GM19043 (cell line): ENCODE measurements around the gene CTNNB1.
"Not testable (repeated sequence)": the region's sequence is repeated elsewhere in the genome, so short reads cannot be mapped to it uniquely, and the experiment has no call there.

Experiments used
- ATAC-seq: cut with Tn5 transposase; IDR thresholded peaks from one replicate; pipeline ENCODE4 v1.9.1; 2021; ENCODE audit warnings: low read depth; ENCODE audit not compliant: unreplicated experiment

CTNNB1 gene

DNA sequence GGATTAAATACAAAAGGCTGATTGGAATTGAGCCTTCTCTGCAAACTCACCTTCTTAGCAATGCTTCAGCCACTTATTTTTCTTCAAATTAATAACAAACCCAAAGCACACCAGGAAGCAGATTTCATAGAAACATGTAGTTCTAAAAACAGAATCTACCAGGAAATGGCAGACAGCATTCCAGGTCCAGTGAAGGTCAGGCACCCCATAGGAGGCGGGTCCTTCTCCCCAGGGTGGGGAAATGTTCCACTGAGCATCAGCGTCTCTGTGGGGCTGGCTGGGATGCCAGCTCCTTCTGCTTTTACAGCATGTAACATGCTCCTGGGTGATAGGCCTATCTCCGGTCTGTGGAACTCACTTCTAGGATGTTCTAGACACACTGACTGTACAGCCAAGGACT is 49.2 kb downstream of the CTNNB1 start:
- ATAC-seq: no peak

DNA sequence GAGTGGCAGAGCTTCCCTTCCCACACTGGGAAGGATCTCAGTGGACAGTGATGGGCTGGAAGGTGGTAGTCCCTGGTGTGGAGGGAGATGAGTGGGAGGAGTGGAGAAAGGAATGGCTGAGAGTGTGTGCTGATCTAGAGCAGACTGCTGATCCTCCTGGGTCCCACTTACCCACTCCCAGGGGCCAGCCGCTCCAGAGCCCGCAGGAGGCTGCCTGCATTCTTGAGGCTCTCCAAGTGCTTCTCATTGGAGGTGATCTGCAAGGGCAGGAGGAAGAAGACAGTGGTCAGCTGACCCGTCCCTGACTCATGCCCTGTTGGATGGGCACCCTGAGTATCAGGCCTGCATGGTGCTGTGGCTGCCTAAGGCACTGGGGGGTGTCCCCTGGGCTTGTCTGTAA is 50.0 kb downstream of the CTNNB1 start:
- ATAC-seq: no peak

DNA sequence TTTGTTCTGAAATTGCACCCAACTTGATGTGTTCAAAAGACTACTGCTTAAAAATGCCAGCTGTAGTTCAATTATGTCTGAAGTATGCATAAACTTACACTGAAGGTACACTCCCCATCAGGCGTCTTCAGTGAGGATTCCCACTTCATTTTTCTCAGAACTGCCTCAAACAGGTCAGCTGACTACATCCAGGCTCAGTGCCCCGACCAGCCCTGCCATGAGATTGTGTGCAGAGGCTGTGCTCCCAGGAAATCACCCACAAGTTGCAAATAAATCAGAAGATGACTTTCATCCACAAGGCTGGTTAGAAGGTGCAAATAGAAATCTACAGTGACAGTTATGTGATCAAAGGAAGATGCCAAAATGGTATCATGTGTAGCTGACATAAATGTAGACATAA is 51.5 kb downstream of the CTNNB1 start:
- ATAC-seq: no peak

DNA sequence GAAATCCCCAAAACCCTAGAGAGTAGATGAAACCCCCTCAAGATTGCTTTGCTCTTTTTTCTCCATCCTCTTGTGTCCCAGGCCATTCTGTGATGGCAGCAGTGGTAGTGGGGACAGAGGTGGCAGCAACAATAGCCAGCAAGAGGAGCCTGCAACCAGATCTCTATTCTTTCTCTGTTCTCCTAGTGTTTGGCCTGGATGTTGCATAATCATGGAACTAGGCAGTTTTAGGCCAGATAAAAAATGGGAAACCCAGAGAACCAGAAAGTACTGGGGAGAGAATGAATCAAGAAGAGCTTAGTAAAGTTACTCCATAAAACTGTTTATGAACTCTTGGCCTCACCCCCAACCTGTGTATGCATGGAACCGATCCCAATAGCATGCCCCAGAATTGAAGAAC is 52.3 kb downstream of the CTNNB1 start:
- no peak for ATAC-seq

DNA sequence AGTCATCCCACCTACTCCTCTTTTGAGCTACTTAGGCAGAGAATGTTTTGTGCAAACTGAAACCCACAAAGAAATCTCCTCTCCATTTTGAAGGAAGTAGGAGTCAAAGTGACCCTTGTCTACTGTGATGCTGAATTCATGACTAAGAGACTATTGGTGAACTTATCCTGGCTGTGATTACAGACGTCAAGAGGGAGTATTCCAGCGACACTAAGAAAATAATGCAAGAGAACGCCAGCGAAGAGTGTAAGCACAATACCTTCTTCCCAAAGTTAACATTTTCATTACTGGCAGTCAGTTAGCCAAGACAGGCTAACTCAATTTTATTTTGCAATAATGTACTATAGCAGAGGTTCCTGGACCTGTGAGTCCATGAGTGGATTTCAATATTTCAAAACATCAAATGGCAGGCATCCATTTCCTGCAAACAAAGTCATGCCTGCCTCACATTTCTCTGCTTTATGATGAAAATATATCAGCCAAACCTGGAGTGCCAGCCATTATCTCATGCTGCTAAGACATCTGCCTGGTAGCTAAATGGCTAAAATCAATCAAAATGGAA is 59.0 kb downstream of the CTNNB1 start:
- no peak for ATAC-seq

DNA sequence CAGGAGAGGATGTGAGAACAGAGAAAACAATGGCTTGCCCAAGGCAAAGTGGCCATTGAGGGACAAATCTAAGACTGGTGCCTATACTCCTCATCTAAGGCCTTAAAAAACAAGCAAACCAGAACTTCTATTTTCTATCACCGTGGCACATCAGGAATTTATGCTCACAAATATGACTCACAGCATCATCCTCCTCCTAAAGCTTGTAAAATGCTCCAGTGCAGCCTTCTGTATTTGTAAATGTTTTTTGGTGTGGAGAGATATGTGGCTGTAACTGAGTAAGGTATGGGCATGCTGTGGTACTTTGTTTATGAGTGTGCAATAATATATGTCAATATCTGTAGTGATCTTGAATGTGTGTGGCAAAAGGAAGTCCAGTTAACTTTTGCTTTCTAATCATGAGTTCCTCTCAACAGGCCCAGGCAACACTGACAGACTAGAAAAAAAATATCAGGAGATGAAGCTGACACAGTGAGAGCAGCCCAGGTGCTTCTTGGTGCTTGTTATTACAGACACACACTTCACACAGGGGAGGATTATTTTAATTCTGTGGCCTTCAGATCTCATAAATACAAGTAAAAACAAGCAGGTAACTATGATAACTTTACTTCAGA is 60.3 kb downstream of the CTNNB1 start:
- no peak for ATAC-seq

DNA sequence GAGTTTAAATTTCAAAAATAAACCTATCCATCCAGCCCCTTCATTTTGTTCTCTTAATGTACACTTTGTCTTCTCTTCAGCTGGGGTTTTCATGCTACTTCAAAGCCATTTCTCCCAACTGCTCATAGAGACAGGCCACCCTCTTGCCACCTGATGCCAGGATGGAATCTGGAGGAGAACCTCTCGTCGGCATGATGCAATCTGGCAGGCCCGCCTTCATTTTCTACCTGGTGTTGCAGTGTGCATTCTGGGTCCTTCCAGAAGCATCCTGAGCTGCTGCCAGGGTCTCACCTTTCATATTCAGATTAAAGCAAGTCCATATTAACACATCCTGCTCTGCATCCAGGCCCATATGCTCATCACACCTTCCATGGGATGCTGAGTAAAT is 60.8 kb downstream of the CTNNB1 start:
- ATAC-seq: no peak

DNA sequence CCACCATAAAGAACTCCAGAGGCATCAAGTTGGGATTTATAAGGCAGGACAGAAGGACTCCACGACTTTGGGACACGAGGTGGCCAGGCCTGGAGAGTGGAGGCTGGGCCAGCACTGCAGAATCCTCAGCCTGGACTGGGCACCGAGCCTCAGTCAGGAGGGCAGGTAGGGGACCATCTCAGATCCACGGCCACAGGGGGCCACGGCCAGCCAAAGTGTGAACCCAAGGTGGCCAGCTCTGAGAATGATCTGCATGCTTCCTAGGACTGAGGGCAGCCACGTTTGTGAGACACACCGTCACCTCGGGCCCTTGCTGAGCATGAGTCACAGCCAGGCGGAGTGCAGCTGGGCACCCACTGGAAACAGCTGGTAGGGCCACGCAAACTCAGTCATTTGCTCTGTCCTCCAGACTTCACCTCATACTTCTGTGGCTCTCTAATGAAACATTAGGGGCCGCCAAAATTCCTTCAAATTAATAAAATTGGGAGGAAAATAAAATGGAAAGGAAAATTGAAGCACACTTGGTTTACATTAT is 65.8 kb downstream of the CTNNB1 start:
- no peak for ATAC-seq

DNA sequence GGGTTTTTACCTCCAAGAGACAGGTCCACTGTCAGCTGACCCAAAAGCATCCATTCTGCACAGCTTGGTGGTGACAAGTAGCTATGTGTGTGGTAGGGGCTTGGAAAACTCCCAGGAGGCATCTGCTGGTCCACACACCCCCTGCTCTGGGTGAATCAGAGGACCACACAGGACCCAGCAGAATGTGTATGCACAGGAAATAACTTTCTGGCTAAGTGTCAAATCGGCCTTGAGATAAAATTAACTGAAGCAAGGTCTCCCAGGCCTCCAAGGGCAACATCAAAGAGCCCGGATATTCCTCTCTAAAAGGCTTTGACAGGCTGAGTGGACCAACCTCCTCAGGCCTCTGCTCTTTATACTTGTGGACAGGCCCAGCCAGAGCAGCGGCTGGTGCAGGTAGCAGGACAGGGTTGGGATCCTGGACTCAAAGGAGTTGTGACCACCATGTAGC is 66.5 kb downstream of the CTNNB1 start:
- ATAC-seq: no peak

DNA sequence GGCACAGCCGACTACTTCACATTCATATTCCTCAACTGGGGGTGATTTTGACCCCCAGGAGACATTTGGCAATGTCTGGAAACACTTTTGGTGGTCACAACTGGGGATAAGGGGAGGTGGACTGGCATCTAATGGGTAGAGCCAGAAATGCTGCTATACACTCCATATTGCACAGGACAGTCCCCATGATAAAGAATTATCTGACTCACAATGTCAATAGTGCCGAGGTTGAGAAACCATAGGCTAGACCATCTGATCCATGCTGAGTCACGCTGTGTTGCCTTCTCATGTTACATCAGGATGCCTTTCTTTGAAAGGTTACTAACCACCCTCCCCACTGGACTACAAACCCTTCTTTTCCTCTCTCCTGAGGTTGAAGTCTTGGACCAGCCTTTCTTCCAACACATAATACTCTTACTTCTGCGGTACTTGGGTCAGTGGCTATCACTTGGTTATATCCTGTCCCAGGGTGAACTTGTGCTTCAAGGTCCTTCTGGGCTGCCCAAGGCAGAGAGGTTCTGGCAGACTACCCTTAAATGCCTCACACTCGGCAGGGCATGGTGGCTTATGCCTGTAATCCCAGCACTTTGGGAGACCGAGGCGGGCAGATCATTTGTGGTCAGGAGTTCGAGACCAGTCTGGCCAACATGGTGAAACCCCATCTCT is 68.8 kb downstream of the CTNNB1 start:
- ATAC-seq: no peak

DNA sequence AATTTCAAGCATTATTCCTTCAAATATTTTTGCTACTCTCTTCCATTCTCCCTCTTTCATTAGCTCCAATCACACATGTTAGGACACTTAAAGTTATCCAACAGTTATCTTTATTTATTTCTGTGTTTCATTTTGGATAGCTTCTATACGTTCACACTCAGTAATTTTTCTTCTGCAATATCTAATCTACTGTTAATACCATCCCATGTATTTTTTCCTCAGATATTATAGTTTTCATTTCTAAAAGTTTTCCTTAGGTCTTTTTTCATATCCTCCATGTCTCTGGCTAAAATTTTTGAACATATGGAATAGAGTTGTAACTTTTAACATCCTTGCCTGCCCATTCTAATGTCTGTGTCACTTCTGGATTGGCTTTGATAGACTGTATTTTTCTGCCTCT is 73.4 kb downstream of the CTNNB1 start:
- no peak for ATAC-seq

DNA sequence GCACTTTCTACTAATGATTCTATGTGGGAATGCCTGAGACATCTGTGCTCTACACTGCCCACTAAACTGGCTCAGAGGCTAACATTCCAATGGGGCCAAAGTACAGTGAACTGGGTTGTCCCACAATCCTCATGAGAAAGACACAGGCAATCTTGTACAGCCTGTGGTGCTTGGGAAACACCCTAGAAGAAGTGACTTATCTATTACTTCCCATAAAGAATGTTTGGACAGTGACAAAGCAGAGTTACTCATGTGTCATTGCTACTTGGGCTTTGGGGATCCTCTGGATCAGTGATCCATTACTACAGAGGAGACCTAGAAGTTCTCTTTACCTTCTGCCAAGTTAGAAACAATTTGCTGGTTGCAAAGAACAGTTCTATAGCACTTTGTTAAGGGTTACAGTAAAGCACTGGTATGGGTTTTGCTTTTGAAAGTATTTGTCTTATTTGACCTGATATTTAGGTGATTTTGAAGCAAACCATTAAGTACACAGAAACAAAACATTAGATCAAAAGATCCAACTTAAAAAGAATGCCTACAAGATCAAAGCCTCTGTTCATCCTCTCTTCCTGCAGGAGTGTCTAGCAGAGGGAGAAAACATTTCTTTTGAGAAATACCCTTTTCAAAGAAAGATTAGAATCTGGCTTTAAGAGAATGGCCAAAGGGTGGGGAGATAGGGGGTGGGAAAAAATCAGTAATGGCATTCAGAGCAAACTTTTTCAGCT is 75.8 kb downstream of the CTNNB1 start:
- no peak for ATAC-seq

DNA sequence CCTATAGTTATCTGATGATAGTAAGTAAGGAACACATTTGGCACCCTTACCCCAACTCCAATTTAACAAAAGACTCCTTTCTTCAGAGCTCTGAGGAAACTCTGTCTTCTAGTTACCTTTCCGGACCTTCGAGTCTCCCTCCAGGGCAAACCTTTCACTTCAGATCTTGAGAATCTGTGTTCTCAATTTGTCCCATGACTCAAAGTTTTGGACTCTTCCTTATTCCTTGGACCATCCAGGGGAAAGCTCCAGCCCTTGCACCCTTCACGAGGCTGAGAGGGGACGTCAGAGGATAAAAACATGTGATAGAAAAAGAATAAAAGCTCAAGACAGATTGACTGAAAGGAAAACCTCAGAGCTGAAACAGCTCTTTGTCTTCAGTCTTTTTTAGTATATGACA is 76.9 kb downstream of the CTNNB1 start:
- ATAC-seq: no peak

DNA sequence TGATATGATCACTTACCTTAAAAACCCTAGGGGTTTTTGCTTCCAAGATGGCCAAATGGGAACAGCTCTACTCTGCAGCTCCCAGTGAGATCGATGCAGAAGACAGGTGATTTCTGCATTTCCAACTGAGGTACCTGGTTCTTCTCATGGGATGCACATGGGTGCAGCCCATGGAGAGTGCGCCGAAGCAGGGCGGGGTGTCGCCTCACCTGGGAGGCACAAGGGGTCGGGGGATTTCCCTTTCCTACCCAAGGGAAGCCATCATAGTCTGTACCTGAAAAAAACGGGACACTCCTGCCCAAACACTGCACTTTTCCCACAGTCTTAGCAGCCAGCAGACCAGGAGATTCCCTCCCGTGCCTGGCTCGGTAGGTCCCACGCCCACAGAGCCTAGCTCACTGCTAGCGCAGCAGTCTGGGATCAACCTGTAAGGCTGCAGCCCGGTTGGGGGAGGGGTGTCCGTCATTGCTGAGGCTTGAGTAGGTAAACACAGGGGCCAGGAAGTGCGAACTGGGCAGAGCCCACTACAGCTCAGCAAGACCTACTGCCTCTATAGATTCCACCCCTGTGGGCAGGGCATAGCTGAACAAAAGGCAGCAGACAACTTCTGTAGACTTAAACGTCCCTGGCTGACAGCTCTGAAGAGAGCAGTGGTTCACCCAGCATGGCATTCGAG is 78.6 kb downstream of the CTNNB1 start:
- no peak for ATAC-seq

DNA sequence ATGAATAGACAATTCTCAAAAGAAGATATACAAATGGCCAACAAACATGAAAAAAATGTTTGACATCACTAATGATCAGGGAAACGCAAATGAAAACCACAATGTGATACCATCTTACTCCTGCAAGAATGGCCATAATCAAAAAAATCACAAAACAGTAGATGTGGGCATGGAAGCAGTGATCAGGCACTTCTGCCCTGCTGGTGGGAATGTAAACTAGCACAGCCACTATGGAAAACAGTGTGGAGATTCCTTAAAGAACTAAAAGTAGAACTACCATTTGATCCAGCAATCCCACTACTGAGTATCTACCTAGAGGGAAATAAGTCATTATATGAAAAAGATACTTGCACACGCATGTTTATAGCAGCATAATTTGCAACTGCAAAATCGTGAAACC is 85.6 kb downstream of the CTNNB1 start:
- not testable (repeated sequence) for ATAC-seq

DNA sequence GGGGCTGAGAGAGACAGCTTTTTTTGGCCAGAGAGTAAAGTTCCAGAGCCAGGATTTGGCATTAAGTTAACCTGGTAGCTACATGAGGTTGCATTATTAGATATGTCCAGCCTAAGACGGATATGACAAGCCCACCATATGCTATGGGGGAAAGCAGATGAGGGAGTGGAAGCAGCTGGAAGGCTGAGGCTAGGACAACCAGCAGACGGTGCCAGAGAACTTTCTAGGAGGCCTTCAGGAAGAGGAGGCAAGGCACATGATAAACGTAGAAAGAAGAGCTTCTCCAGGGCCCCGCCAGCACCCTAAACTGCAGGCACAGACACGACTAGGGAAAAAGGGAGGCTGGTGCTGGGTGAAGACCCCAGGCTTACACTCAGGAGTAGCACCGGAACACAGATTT is 87.0 kb downstream of the CTNNB1 start:
- no peak for ATAC-seq

DNA sequence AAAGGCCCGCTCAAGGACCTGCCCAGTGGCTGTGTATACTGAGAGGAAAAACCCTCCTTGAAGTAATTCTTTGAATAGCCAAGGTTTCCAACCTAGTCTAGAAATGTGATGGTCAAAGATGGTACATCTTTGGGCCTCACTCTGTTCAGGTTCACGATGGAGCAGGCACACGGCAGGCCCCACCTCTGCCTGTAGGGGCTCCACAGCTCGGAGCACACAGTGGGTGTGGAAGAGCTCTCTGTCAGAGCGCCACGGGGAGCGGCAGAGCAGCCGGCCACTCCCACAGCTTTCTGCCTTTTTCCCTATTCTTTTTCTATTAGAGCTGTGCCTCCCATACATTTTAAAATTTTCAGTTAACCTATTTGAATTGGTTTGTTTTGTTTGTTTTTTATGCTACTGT is 89.5 kb downstream of the CTNNB1 start:
- no peak for ATAC-seq
